GM21367 (cell line): Measurements from ENCODE around the gene SPDYC.
"Not testable (repeated sequence)": the region's sequence is repeated elsewhere in the genome, so short reads cannot be mapped to it uniquely, and the experiment has no call there.

Experiments
- ATAC-seq: cut with Tn5 transposase; IDR thresholded peaks from one replicate; pipeline ENCODE4 v1.9.1; 2021; ENCODE audit not compliant: unreplicated experiment

The SPDYC gene

DNA sequence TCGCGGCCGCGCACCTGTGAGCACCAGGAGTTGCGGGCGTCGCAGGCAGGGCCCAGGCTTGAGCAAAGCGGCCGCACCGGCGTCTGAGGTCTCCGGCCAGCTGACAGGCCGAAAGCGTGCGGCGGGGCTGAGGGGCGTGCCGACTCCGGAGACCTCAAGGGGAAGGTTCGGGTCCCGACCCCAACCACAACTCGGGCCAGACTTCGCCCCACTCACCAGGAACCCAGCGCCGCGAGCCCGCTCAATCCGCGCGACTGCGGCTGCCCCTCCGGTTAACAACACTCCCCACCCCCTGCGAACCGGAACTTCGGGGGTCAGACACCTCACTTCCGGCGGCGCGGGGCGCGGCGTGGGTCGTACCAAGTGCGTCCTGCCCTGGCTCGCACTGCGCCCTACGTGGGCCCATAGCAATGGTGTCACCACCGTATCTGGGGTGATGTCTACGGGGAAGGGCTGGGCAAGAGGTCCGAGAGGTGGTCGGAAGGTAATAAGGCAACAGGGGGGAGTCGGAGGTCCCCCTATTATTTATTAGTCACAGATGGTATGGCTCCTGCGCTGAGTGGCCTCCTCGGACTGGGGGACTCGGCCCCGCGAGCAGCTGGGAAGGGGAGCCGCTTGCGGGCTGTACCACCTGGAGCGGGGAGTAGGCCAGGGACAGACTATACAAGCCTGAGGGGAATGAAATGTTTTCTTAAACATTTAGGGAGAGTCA, 35.6 kb upstream of the SPDYC start, which contains the start of gene SYVN1:
SYVN1 (minus strand) TSS at position 280 of the 712 bp plus-strand sequence. CDS start 918 bp downstream, outside the sequence.
- peak; percentile 40 for ATAC-seq

DNA sequence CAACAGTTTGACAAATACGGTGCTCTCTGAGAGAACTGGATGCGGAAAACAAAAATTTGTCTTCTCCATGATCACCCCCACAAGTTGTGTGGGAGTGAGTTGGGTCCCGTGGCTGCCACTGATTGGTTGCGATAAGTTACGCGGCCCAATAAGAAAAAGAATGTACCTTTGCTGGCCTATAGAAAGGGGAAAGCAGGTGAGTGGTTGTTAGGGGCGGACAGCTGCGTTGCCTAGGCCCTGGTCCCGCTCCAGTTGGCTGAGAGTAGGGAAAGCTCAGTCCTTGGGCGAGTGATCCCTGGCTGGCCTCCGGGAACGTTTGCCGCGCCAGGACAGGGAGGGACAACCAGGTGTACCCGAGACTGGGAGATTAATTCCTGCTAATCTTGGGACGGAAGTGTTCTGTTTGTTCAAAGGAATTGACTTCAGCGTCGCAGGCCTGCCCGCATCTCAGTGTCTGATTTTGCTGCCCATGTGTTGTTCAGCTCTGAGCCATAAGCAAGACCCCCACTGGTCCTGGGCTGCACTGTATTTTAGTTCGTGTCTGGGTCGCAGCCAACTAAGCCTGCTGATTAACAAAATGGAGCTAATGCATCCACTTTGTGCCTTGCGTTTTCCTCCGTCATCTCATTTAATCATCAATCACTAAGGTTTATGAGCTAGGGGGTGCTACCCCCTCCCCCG, 34.9 kb upstream of the SPDYC start:
- peak; percentile 59 for ATAC-seq

DNA sequence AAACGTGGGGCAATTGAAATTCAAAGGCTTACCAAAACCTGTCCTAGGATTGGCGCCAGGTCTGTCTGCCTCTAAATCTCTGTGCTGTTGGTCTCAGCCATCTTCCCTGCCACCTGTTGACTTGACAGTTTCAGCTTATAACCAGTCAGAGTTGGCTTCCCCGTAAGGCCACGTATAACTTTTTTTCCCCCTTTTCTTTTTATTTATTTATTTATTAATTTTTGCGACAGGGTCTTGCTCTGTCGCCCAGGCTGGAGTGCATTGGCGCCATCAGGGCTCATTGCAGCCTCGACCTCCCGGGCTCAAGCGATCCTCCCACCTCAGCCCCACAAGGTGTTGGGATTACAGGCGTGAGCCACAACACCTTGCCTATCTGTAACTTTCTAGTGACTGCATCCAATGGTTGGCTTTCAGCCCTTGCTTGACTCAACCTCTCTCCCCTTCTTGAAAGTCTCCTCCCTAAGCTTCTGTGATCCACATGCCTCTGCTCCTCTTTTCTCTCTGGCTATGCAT, 34.3 kb upstream of the SPDYC start:
- ATAC-seq: no peak

DNA sequence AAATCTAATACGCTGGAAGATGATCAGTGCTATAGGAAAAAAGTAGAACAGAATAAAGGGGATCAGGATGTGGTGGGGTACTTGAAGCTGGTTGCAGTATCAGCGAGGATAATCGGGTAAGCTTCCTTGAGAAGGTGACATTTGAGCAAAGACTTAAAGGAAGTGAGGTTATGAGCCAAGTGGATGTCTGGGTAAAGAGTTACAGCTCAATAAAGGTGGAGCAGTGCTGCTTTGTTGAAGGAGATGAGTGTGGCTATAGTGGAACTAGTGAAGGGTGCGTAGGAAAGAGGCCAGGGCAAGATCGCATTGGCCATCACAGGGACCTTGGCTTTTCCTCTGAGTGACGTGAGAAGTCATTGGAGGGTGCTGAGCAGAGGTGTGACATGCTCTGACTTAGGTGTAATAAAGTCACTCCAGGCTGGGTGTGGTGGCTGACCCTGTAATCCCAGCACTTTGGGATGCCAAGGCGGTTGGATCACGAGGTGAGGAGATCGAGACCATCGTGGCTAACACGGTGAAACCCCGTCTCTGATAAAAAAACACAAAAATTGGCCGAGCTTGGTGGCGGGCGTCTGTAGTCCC, 33.4 kb upstream of the SPDYC start:
- no peak for ATAC-seq

DNA sequence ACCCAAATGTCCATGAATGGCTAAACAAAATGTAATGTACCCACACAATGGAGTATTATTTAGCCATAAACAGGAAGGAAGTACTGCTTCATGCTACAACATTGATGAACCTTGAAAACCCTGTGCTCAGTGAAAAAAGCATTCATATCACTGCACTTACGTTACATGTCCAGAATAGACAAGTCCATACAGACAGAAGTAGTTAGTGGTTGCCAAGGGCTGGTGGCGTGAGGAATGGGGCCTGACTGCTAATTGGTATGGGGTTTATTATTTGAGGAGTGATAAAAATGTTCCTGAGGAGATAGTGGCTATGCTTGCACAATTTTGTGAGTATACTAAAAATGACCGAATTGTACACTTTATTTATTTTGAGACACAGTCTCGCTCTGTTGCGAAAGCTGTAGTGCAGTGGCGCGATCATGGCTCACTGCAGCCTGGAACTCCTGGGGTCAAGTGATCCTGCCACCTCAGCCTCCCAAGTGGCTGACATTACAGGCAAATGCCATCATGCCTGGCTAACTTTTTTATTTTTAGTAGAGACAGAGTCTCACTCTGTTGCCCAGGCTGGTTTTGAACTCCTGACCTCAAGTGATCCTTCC, 28.0 kb upstream of the SPDYC start:
- ATAC-seq: no peak

DNA sequence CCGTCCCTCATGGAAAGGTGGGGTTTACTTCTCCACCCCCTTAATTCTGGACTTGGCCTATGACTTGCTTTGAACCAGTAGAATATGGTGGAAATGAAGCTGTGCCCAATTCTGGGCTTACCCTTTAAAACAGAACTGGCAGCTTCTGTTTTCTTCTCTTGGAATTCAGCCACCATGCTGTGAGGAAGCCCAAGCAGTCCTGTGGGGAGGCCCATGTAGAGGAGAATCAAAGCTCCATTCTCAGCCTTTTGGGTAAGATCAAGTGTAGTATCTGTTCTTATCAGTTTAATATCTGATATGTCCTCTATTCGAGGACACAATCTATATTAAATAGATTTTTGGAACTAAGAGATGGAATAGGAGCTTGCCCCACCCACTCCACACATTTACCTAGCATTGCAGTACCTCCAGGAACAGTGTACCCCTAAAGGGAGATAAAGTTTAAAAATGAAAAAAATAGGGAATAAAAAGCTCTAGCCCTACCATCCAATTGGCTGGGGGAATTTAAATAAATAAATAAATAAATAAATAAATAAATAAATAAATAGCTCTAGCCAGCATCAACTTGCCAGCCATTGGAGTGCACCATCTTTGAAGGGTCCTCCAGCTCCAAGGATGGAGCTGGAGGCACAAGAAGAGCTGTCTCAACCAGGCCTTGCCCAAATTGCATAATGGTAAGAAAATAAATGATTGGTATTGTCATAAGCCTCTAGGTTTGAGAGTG, 22.5 kb upstream of the SPDYC start:
- no peak for ATAC-seq

DNA sequence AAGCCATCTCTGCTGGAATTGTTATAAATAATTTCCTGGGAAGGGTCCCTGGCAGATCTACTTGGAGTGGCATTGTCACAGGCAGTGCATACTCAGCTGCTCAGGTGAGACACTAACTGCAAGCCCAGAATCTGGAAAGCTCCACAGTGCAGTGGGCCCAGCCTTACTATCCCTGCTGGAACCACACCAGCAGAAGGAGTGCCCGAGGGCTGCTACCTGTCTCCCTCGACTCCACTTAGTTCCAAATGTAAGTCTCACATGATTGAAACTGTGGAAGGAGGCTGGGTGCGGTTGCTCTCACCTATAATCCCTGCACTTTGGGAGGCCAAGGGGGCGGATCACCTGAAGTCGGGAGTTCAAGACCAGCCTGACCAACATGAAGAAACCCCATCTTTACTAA, 21.4 kb upstream of the SPDYC start:
- ATAC-seq: no peak

DNA sequence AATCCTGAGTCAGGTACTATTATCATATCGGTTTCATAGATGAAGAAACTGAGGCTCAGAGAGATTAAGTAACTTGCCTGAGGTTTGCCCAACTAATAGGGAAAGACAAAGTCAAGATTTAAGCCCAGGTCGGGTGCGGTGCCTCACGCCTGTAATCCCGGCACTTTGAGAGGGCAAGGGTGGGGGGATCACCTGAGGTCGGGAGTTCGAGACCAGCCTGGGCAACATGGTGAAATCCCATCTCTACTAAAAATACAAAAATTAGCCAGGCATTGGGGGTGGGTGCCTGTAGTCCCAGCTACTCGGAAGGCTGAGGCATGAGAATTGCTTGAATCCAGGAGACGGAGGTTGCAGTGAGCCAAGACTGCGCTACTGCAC, 19.9 kb upstream of the SPDYC start:
- ATAC-seq: not testable (repeated sequence)

DNA sequence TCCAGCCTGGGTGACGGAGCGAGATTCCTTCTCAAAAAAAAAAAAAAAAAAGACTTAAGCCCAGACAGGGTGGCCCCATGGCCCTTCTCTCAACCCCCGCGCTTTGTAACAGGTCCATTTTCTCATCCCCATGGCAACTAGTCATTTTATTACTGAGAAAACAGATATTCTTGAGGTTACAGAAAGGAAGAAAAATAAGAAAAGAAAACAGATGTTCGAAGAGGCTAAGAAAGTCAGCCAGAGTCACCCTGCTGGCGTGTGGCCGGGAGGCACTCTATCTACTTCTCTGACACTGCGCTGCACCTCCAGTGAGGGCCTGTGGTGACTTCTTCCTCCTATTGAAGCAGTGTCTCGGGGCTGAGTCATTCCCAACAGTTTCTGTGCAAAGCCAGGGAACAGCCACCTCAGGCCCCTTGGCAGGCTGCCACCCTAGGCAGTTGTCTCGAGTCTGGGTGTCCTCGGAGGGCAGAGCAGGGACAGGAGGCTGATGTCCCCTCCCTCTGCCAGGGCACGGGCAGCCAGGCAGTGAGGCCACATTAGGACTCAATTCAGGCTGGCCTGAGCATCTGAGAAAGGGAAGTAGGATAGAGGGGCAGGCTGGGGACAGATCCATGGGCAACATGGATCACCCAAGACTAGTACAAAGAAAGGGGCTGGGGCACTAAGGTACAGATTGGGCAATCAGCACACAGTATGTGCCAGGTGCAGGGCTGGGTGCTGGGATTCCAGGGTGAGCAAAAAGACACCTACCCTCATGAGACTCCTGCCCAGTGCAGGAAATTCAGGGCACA, 19.3 kb upstream of the SPDYC start:
- no peak for ATAC-seq

DNA sequence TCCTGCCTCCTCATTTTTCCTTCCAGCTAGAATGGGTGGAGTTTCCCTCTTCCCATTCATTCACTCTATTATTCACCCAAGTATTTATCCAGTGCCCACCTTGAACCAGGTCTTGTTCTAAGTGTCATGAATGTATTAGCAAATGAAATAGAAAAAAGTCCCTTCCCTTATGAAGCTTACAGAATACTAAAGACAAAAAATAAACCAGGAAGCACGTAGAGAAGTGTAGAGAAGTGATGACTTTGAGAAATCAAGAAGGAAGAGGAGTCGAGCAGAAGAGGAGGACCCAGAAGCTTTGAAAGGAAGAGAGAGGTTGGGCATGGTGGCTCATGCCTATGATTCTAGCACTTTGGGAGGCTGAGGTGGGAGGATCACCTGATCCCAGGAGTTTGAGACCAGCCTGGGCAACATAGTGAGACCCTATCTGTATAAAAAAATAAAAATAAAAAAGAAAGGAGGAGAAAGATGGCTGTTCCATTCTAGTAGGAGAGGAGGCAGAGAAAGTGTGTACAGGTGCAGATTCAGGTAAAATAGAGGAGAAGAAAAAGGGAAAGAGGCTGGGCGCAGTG, 18.6 kb upstream of the SPDYC start:
- ATAC-seq: no peak

DNA sequence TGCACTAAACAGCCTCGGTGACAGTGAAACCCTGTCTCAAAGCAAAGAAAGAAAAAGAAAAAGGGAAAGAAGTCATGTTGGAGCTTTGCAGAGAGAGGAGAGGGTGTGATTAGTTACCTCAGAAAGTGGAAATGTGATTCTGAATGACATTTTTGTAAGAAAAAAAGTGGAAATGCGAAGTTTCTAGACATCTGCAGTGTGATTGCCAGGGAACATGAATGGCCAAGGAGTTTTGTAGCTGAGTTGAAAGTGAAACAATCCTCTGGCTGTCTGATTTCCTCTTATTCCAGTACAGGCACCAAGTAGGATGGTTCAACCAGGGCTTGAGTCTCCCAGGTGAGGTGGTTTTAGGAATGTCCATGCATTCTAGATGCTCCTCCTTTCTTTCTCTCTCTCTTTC, 17.9 kb upstream of the SPDYC start:
- no peak for ATAC-seq

DNA sequence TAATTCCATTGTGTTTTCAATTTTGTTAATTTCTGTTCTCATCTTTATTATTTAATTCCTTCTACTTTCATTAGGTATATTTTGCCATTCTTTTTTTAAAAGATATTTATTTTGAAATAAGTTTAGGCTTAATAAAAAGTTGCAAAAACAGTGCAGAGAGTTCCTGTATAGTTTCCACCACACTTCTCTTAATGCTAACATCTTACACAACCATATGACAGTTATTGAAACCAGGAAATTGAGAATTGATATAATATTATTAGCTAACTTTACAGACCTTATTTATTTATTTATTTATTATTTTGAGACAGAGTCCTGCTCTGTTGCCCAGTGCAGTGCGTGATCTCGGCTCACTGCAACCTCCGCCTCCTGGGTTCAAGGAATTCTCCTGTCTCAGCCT, 13.8 kb upstream of the SPDYC start:
- ATAC-seq: no peak

DNA sequence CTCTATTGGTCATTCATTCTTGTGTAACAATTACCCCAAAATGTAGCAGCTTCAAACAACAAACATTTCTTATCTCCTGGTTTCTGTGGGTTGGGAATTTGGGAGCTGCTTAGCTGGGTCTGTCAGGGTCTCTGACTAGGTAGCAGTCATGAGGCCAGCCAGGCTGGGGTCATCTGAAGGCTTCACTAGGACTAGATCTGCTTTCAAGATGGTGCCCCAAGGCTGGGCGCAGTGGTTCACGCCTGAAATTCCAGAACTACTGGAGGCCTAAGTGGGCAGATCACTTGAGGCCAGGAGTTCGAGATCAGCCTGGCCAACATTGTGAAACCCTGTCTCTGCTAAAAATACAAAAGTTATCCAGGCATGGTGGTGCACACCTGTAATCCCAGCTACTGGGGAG, 13.1 kb upstream of the SPDYC start:
- no peak for ATAC-seq

DNA sequence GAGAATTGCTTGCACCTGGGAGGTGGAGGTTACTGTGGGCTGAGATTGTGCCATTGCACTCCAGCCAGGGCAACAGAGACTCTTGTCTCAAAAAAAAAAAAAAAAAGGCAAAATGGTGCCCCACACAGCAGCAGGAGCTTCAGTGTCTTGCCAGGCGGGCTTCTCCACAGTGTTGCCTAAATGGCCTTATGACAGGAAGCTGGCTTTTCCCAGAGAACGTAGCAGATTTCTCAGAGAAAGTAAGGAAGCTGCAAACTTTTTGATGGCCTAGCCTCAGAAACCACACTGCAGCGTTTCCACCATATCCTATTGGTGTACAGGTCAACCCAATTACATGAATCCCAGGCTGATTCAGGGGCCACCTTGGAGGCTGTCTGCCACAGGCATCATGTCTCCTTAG, 12.7 kb upstream of the SPDYC start:
- no peak for ATAC-seq

DNA sequence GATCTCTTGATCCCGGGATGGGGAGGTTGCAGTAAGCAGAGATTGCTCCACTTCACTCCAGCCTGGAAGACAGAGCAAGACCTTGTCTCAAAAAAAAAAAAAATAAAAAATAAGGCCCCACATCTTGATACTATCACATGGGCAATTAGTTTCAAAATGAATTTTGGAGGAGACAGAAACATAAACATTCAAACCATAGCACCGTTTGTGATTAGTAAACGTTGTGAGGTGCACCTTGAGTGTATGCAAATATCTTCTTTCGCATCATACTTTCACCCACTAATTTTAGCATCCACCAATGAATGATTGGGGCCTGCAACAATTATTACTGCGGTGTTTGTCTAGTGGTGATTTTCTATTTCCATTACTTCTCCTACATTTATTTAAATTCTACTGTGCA, 11.0 kb upstream of the SPDYC start:
- ATAC-seq: no peak

DNA sequence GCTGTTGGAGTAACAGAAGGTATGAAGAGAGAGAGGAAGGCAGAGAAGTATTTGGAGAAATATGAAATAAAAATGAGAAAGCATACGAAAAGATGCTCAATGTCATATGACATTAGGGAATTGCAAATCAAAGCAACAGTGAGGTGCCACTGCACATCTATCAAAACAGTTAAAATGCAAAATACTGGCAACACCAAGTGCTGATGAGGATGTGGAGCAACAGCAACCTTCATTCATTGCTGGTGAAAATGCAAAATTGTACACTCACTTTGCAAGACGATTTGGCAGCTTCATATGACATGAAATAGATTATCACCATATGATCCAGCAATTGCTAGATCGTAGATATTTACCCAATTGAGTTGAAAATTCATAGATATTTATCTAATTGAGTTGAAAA, 9.4 kb upstream of the SPDYC start:
- no peak for ATAC-seq

DNA sequence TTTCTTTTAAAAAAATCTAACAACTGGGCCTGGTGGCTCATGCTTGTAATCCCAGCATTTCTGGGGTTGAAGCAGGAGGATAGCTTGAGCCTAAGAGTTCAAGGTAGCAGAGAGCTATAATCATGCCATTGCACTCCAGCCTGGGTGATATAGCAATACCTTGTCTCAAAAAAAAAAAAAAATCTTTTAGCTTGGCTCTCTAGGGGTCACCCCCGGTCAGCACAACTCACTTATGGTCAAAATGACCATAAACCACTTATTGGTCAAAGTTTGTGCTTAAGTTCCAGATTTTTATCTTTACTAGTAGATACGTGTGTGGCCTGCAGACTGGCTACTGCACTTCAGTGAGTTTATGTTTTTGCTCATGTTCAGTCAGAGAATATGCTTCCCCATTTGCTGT, 6.3 kb upstream of the SPDYC start:
- ATAC-seq: no peak

DNA sequence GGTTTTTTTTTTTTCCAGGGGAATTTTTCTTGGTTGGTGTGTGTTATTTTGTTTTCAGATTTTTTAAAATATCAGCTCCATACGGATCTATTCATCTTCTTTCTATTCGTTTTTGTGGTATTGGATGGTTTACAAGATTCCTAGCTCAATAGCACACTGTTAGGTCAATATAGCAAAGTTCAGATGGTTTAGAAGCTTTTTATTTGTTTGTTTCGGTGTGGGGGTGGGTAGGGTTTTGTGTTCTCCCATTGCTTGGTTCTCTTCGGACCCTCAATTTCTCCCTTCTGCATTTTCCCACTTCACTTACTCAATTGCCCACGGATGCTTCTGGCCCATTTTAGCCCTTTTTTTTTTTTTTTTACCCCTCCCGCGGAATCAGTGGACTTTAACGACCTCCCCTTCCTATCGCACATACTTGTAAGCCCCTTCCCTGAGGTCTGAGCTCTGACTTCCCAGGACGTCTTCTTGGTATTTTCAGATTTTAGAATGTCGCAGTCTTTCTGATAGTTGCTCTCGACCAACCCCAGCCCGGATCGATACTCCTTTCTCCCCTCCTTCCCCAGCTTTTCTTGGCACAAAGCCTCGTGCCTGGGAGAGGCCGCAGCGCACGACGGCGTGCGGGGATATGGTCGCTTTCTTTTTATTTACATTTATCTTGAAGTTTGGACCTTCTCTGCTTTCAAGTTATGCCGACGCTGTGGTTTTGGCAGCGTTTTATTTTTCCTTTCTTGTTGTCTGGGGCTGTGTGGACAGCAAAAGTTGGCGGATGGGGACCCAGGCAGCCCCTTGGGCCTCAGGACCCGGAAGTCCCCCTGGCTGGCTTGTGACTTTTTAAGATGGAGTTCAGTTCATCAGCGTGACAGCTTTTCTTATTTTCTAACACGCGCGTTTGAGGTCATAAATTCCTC, 4.4 kb upstream of the SPDYC start:
- ATAC-seq: no peak

DNA sequence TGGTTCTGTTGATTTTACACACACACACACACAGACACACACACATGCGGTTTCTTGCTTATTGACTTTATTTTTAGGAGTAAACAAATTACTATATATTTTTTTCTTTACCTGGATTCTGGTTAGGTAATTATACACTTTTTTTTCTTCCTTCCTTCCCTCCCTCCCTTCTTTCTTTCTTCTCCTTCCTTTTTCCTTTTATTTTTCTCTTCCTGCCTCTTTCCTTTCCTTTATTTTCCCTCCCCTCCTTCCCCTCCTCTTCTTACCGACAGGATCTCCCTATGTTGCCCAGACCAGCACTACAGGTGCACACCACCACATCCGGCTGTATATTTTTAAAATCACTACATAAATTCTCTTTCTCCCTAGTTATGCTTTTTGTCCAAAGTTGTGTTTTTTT, 3.1 kb upstream of the SPDYC start:
- no peak for ATAC-seq
